ENCODE results near the gene PKD1. TPM values are rescaled to one million over a fixed set of nuclear protein-coding genes. Genes with fewer than 3 reads are reported as not detected.

The PKD1 gene
- total and polyA plus RNA-seq, 2 of the 13 experiments (the other 11 are each of a cell fraction or from before 2014, with no cell fraction given): 22.1 to 23.0 TPM

- TF ChIP-seq ZNF280B (CRISPR knock-in tag; IDR thresholded peaks at IDR 0.05; ENCODE audit: borderline replicate concordance): 0 out of 2 replicates have a peak, but pooled peaks have one; percentile 30
- TF ChIP-seq ZNF232 (CRISPR knock-in tag; IDR thresholded peaks at IDR 0.05; ENCODE audit: borderline replicate concordance): 0 out of 2 replicates have a peak, but pooled peaks have one; percentile 22
- 0 out of 2 replicates have a peak, but pooled peaks have one; percentile 48 for TF ChIP-seq SP4 (CRISPR knock-in tag; IDR thresholded peaks at IDR 0.05)
- 0 out of 2 replicates have a peak, but pooled peaks have one; percentile 64 for TF ChIP-seq ZNF44 (CRISPR knock-in tag; IDR thresholded peaks at IDR 0.05)
- 0 out of 2 replicates have a peak, but pooled peaks have one; percentile 0 for TF ChIP-seq ZNF710 (CRISPR knock-in tag; IDR thresholded peaks at IDR 0.05; ENCODE audit: borderline replicate concordance)
- TF ChIP-seq HINFP (CRISPR knock-in tag; IDR thresholded peaks at IDR 0.05; ENCODE audit: low read depth): no peak
- peak; percentile 14 for TF ChIP-seq AGO2 (optimal IDR thresholded peaks at IDR 0.05; ENCODE audit: low read depth, low read length)
- no peak for TF ChIP-seq ESRRA (CRISPR knock-in tag; IDR thresholded peaks at IDR 0.05; ENCODE audit: low read depth)
Observed at GRCh38 chr16:2040041-2040786, 95.5 kb downstream of the PKD1 start (continued).
